HL-60 (cell line): Measurements from ENCODE around the gene TEDC1.

Experiments
- DNase-seq, 2 experiments: peaks; one replicate each; pipeline ENCODE4 v3.0.0-alpha.2; 2010 to 2020; ENCODE audit warnings: low read depth in 1 of 2, low spot score in 1 of 2
- H3K27ac ChIP-seq: fragments of 250-450 bp; sonication (Bioruptor Pico); replicated peaks from 2 replicates; pipeline ENCODE4 v1.5.1; 2020; ENCODE audit warnings: mild to moderate bottlenecking, moderate library complexity
- H3K27me3 ChIP-seq: fragments of 250-450 bp; sonication (Bioruptor Pico); 2 replicates; pipeline ENCODE4 v1.5.1; 2021; ENCODE audit warnings: mild to moderate bottlenecking, moderate library complexity; ENCODE audit not compliant: insufficient read depth, poor library complexity, severe bottlenecking
- H3K4me3 ChIP-seq: replicated peaks from 2 replicates; pipeline ENCODE4 v1.5.1; 2011; ENCODE audit warnings: mild to moderate bottlenecking, control low read depth, low read length; ENCODE audit not compliant: insufficient read depth
- CTCF ChIP-seq: IDR thresholded peaks from one replicate; pipeline ENCODE4 v1.5.1; 2011; ENCODE audit warnings: low read length, control low read depth, inconsistent platforms; ENCODE audit not compliant: insufficient read depth
- GABPA ChIP-seq: IDR thresholded peaks from 2 replicates; pipeline ENCODE4 v1.6.1; 2012; ENCODE audit warnings: low read depth
- POLR2AphosphoS5 ChIP-seq: IDR thresholded peaks from 2 replicates; pipeline ENCODE4 v1.6.1; 2012; ENCODE audit warnings: low read depth
- REST ChIP-seq: IDR thresholded peaks from 2 replicates; pipeline ENCODE4 v1.6.1; 2012; ENCODE audit warnings: low read depth; ENCODE audit not compliant: insufficient replicate concordance
- SPI1 ChIP-seq: IDR thresholded peaks from 2 replicates; pipeline ENCODE4 v1.6.1; 2012; ENCODE audit warnings: low read depth, mild to moderate bottlenecking, borderline replicate concordance

Gene TEDC1

GRCh38 chr14:105471823-105472485, 19.1 kb upstream of the TEDC1 start:
- no peak overlapping the region for H3K27ac ChIP-seq
- H3K27me3 ChIP-seq = peaks cover 31% of the 10 kb centered on the region
- TF ChIP-seq SPI1 (no peak), POLR2AphosphoS5 (no peak), GABPA (no peak), CTCF (no peak), REST (no peak)
- no peak for DNase-seq
- H3K4me3 ChIP-seq = no peak overlapping the region

- H3K27ac ChIP-seq = no peak overlapping the region
- peaks cover 35% of the 10 kb centered on the region for H3K27me3 ChIP-seq
- no peak overlapping the region for H3K4me3 ChIP-seq
- TF ChIP-seq REST (no peak), CTCF (no peak), GABPA (no peak), POLR2AphosphoS5 (no peak), SPI1 (no peak)
- DNase-seq = no peak
Observed at GRCh38 chr14:105472486-105472991, 18.5 kb upstream of the TEDC1 start.

GRCh38 chr14:105473033-105473676, 17.9 kb upstream of the TEDC1 start:
- TF ChIP-seq POLR2AphosphoS5 (no peak), REST (no peak), SPI1 (no peak), GABPA (no peak), CTCF (no peak)
- Histone ChIP-seq H3K27me3 (peaks cover 35% of the 10 kb centered on the region), H3K27ac (no peak overlapping the region), H3K4me3 (no peak overlapping the region)
- no peak for DNase-seq
